Measurements from ENCODE around the gene GLP2R. TPM values are rescaled to one million over a fixed set of nuclear protein-coding genes. Genes with fewer than 3 reads are reported as not detected.

GLP2R gene
- total and polyA plus RNA-seq, 2 of the 8 experiments (the other 6 are each of a cell fraction or from before 2014, with no cell fraction given), result not detected

GRCh38 chr17:9801505-9801904, 24.2 kb upstream of the GLP2R start:
- Histone ChIP-seq H2BK120ac (replicated peaks; ENCODE audit: low read depth, low read length) (no peak overlapping the region), H2BK20ac (ENCODE audit: low read length) (no peak overlapping the region), H3K79me1 (ENCODE audit: low read depth, low read length) (no peaks in the 10 kb centered on the region), H3K4me2 (ENCODE audit: insufficient read depth in 1 of 2, low read depth in 2 of 2, low read length in 2 of 2) (no peak overlapping the region), H3K4ac (replicated peaks; ENCODE audit: insufficient read length, low read depth, low read length) (no peak overlapping the region), H2AK5ac (ENCODE audit: low read depth, low read length) (no peak overlapping the region), H4K91ac (replicated peaks; ENCODE audit: insufficient read length, low read length) (no peak overlapping the region), H4K5ac (ENCODE audit: insufficient read length, low read depth, low read length) (no peak overlapping the region), H3K23ac (ENCODE audit: insufficient read length) (no peak overlapping the region), H3K4me3 (ENCODE audit: extremely low read depth in 1 of 4, insufficient read depth in 2 of 4, low read depth in 3 of 4, low read length in 4 of 4) (no peak overlapping the region), H3K9ac (replicated peaks in 1 of 4; ENCODE audit: extremely low read depth in 1 of 4, low read depth in 3 of 4, low read length in 3 of 4) (no peak overlapping the region), H3K23me2 (ENCODE audit: low read depth, low read length) (no peaks in the 10 kb centered on the region), H3K14ac (ENCODE audit: insufficient read length) (no peak overlapping the region), H3K18ac (ENCODE audit: extremely low read depth, low read length) (no peak overlapping the region), H2BK15ac (ENCODE audit: low read length) (no peak overlapping the region), H4K8ac (ENCODE audit: extremely low read depth, insufficient read depth, low read length) (no peak overlapping the region), H2BK5ac (ENCODE audit: low read depth, low read length) (no peak overlapping the region), H2BK12ac (ENCODE audit: low read depth, low read length) (no peak overlapping the region), H3K9me3 (ENCODE audit: insufficient read depth in 2 of 2, low read depth in 1 of 2, low read length in 1 of 2) (no peaks in the 10 kb centered on the region), H3K27ac (ENCODE audit: low read depth, low read length) (no peak overlapping the region), H3K56ac (replicated peaks; ENCODE audit: insufficient read length, low read depth, low read length) (no peak overlapping the region), H4K20me1 (replicated peaks in 1 of 2; ENCODE audit: control insufficient read depth in 1 of 2, insufficient read depth in 2 of 2, low read length in 2 of 2) (no peaks in the 10 kb centered on the region), H3K79me2 (ENCODE audit: control insufficient read depth in 1 of 2, insufficient read depth in 2 of 2, low read length in 2 of 2) (no peaks in the 10 kb centered on the region), H3K4me1 (replicated peaks in 1 of 4; ENCODE audit: control insufficient read depth in 3 of 4, insufficient read depth in 4 of 4, low read length in 3 of 4) (no peaks in the 10 kb centered on the region), H2AFZ (ENCODE audit: low read length) (no peak overlapping the region), H3K36me3 (ENCODE audit: control insufficient read depth in 2 of 4, insufficient read depth in 4 of 4, low read length in 3 of 4) (no peaks in the 10 kb centered on the region), H3K27me3 (replicated peaks in 1 of 4; ENCODE audit: control insufficient read depth in 3 of 4, extremely low read depth in 1 of 4, insufficient read depth in 3 of 4, low read length in 3 of 4) (no peaks in the 10 kb centered on the region)
- ChIA-PET POLR2A (ENCODE audit: partially characterized antibody) (no interaction called here), CTCF (ENCODE audit: partially characterized antibody) (interaction anchor here (1.8 kb wide), 1 partner anchor 89 kb away, joined by 3 read pairs; no protein-coding TSS in a partner anchor)
- DNase-seq (ENCODE audit: low read depth in 1 of 2, low spot score in 2 of 2) (no peak), FAIRE-seq (no peak)
- 93% methylated on average over 2 of the region's 2 CpGs; no CpG with 5 or more reads in 1 of the 2 experiments for WGBS, 2 experiments (ENCODE audit: extremely low coverage in 1 of 2, insufficient coverage in 1 of 2, insufficient read length in 1 of 2, insufficient replicate concordance in 2 of 2, low coverage in 1 of 2, low lambda C conversion rate in 2 of 2, missing lambda C conversion rate in 1 of 2)
- TF ChIP-seq SIN3A (conservative IDR thresholded peaks at IDR 0.05 in 1 of 2, IDR thresholded peaks at IDR 0.05 in 1 of 2; ENCODE audit: low read depth in 1 of 2, low read length in 2 of 2), result no peak
- TF ChIP-seq CREB1 (IDR thresholded peaks at IDR 0.05), result no peak
- no peak for TF ChIP-seq ASH2L (IDR thresholded peaks at IDR 0.05; ENCODE audit: low read length)
- no peak for TF ChIP-seq CEBPB (IDR thresholded peaks at IDR 0.05; ENCODE audit: low read depth, low read length)
- TF ChIP-seq ATF3 (IDR thresholded peaks at IDR 0.05; ENCODE audit: insufficient read depth, low read depth, low read length), result no peak

All from H1 (cell line).